Small intestine (tissue), 7 donors: ENCODE results near the gene UNC45A. TPM values are rescaled to one million over a fixed set of nuclear protein-coding genes. Genes with fewer than 3 reads are reported as not detected.
A peak's percentile ranks its signal among the peaks of the same experiment; 100 is the strongest.

Experiments
- DNase-seq, 2 donors: peaks; one replicate each; pipeline versions ENCODE4 v3.0.0 to v3.0.0-alpha.2; 2013
- FAIRE-seq: peaks from 2 replicates; lab custom pipeline; 2012; peaks lifted over from hg19 to GRCh38; lab: Jason Lieb, UNC
- H3K27ac ChIP-seq, 3 donors: one replicate each; pipeline ENCODE4 v1.5.1; 2013; ENCODE audit warnings: low read length in 2 of 3, mild to moderate bottlenecking in 2 of 3, control low read depth in 1 of 3, inconsistent platforms in 1 of 3, low read depth in 1 of 3, moderate library complexity in 1 of 3
- H3K27me3 ChIP-seq, 3 donors: one replicate each; pipeline ENCODE4 v1.6.1; 2013; ENCODE audit warnings: low read length in 3 of 3, inconsistent platforms in 1 of 3; ENCODE audit not compliant: control insufficient read depth in 3 of 3, insufficient read depth in 3 of 3
- H3K36me3 ChIP-seq, 3 donors: one replicate each; pipeline ENCODE4 v1.6.1; 2013; ENCODE audit warnings: low read length in 3 of 3, inconsistent platforms in 1 of 3, low read depth in 1 of 3, mild to moderate bottlenecking in 1 of 3, moderate library complexity in 1 of 3; ENCODE audit not compliant: control insufficient read depth in 3 of 3, insufficient read depth in 2 of 3
- H3K4me1 ChIP-seq, 3 donors: one replicate each; pipeline ENCODE4 v1.6.1; 2013; ENCODE audit warnings: low read length in 2 of 3, inconsistent platforms in 1 of 3, low read depth in 1 of 3, mild to moderate bottlenecking in 1 of 3, moderate library complexity in 1 of 3; ENCODE audit not compliant: control insufficient read depth in 3 of 3, insufficient read depth in 2 of 3
- H3K4me3 ChIP-seq, 3 donors: one replicate each; pipeline ENCODE4 v1.5.1; 2013; ENCODE audit warnings: low read length in 3 of 3, control low read depth in 1 of 3, inconsistent platforms in 1 of 3, low read depth in 1 of 3, mild to moderate bottlenecking in 1 of 3, moderate library complexity in 1 of 3
- H3K9me3 ChIP-seq, 2 donors: one replicate each; pipeline ENCODE4 v1.6.1; 2013; ENCODE audit warnings: low read depth in 1 of 2, low read length in 1 of 2; ENCODE audit not compliant: control insufficient read depth in 2 of 2, insufficient read depth in 1 of 2
- WGBS, 3 donors: extraction: QIAGEN DNeasy Blood & Tissue Kit; methylation state at CpG; one replicate each; pipeline ENCODE4 v1.1.7; 2013; 5-methylcytosine and 5-hydroxymethylcytosine counted together
- polyA plus RNA-seq, 4 donors: library from polyadenylated mRNA; stranded (reverse) in 3 of 4; unstranded in 1 of 4; fragments of 200-250 nt in 3 of 4; fragments of 120-200 nt in 1 of 4; gene quantifications; one replicate each; pipeline versions ENCODE4 v1.2.1 to v1.2.3, GENCODE V29; 2013
- donor health status: healthy with polysubstance abuse.
- donor health status: control.
- donor health status: control.
- donor health status: Bipolar disorder and iron deficiency.
- donor health status: healthy.

The UNC45A gene
- polyA plus RNA-seq, 4 donors = 37.7 to 65.1 (median 48.8) TPM

DNA sequence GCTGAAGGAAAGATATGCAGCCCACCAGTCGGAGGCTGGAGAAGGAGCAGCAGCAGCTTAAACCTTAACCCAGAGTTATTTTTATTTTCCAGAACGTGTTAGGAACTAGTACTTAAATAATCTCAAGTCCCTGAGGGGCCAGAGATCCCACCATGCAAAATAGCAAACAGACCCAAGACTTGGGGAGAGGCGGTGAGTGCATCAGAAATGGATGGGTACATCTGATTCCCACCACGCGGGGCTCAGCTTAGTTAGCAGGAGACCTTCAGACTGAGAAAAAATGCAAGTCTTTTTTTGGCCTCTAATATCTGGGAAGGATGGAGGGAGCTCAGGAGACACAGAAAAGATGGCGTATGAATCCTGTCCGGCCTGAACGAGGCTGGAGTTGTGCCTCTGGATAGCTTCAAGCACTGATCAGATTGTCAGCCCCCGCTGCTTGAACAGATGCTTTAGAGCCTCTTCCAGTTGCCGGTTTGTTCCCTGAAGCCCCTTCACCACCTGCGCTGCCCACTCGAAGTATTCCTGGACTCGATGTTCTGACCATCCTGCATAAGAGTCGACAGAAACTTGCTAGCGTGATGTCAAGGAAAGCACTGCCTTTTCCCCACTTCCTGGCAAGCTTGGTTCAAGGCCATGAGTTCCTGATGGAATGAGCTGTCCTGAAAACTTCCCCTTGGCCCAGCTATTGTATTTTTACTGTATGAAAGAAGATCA lies 4.1 kb upstream of the UNC45A start:
- no peaks in the 10 kb centered on the region for H3K36me3 ChIP-seq
- DNase-seq = no peak
- H3K27ac ChIP-seq = peak overlapping the region; percentile 77 to 97 (median 91)
- H3K9me3 ChIP-seq = no peaks in the 10 kb centered on the region
- WGBS, 3 donors = 57 to 61% (median 60%) methylated on average over 15 of the region's 15 CpGs
- no peaks in the 10 kb centered on the region for H3K27me3 ChIP-seq
- H3K4me3 ChIP-seq = peak overlapping the region in 2 of 3 donors; percentile 57 to 81
- FAIRE-seq = no peak
- H3K4me1 ChIP-seq = peaks cover 4 to 32% (median 12%) of the 10 kb centered on the region in 3 donors

DNA sequence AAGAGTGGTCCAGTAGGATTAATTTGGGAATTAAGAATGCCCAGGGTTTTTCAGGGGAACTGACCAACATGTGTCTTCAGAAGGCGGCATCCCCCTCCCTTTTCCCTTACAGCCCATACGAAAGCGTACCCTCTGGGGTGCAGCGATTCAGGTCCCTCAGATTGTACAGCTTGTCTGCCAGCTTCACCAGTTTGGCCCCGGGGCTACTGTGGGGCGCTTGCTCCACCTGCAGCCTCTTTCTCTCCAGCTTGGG lies 3.6 kb upstream of the UNC45A start:
- Histone ChIP-seq H3K4me3 (peak overlapping the region in 2 of 3 donors; percentile 67 to 74), H3K27me3 (no peaks in the 10 kb centered on the region), H3K9me3 (no peaks in the 10 kb centered on the region), H3K4me1 (peaks cover 6 to 32% (median 15%) of the 10 kb centered on the region in 3 donors), H3K36me3 (peaks cover 0 to 4% (median 0%) of the 10 kb centered on the region in 3 donors), H3K27ac (peak overlapping the region; percentile 77 to 97 (median 91))
- no peak for DNase-seq
- 11 to 24% (median 11%) methylated on average over 4 to 6 of the region's 6 CpGs for WGBS, 3 donors
- FAIRE-seq = no peak

DNA sequence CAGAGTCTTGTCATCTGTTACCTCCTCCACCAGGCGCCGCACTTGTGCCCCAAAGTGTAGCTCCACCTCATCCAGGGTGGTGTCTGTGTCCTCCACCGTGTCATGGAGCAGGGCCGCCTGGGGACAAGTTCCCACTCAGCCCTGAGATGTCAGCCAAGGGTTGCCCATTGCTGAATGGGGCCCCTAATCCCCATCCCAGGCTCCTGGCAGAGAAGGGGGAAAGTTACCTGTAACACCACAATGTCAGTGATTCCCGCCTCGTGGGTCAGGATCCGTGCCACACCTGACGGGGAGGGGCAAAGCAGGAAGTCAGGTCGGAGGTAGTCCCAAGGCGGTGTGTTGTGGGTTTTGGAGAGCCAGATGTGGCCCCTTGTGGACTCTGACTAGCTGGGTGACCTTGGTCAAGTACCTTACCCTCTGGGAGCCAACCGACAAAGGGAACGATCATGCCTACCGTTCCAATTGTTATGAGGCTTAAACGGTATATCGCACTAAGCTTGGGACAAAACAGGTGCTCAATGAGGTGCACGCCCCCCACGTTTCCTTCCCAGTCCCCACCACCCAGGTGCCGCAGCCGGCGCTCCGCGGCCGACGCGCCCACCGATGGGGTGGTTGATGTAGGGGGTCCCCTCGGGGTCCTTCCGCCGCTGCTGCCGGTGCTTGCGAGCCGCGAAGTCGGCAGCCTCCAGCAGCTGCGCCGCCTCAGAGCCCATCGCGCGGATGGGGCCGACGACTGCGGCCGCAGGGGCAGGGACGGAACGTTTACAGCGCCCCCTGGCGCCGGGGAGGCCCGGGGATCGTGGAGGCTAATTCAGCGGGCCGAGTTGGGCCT lies 3.0 kb upstream of the UNC45A start, which contains the start of gene HDDC3:
Gene HDDC3 (minus strand): TSS at position 722 of the 832 bp plus-strand sequence. CDS start 9 bp downstream, at position 713.
- no peaks in the 10 kb centered on the region for H3K27me3 ChIP-seq
- H3K4me3 ChIP-seq = peak within 1 kb of the TSS; percentile 48 to 74 (median 67)
- H3K9me3 ChIP-seq = no peaks in the 10 kb centered on the region
- FAIRE-seq (no peak), DNase-seq (peak; percentile 95)
- H3K27ac ChIP-seq = peak within 1 kb of the TSS; percentile 77 to 97 (median 91)
- peaks cover 0 to 4% (median 0%) of the 10 kb centered on the region in 3 donors for H3K36me3 ChIP-seq
- H3K4me1 ChIP-seq = peaks cover 6 to 32% (median 15%) of the 10 kb centered on the region in 3 donors
- 0 to 1% (median 1%) methylated on average over 39 to 52 of the region's 52 CpGs for WGBS, 3 donors

DNA sequence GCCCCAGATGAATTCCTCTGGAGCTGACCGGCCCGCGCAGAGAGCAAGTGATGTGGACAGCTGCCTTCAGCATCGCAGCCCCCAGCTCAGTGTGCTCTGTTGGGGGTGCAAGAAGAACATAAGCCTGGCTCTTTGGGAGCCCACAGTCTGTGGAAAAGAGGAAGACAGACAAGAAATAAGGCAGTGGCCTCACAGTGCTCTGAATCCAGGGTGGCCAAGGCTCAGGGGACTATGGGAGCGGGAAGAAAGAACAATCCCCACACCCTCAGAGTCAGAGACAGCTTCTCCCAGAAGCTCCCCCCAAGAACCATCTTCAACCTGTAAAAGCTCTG lies 2.5 kb upstream of the UNC45A start:
- Histone ChIP-seq H3K4me1 (peaks cover 6 to 32% (median 15%) of the 10 kb centered on the region in 3 donors), H3K27ac (peak overlapping the region in 2 of 3 donors; percentile 77 to 97), H3K36me3 (peaks cover 0 to 6% (median 0%) of the 10 kb centered on the region in 3 donors), H3K9me3 (no peaks in the 10 kb centered on the region), H3K27me3 (no peaks in the 10 kb centered on the region), H3K4me3 (peak overlapping the region in 1 of 3 donors; percentile 67)
- DNase-seq = no peak
- FAIRE-seq = no peak
- WGBS, 3 donors = 14 to 16% (median 16%) methylated on average over 5 of the region's 5 CpGs

DNA sequence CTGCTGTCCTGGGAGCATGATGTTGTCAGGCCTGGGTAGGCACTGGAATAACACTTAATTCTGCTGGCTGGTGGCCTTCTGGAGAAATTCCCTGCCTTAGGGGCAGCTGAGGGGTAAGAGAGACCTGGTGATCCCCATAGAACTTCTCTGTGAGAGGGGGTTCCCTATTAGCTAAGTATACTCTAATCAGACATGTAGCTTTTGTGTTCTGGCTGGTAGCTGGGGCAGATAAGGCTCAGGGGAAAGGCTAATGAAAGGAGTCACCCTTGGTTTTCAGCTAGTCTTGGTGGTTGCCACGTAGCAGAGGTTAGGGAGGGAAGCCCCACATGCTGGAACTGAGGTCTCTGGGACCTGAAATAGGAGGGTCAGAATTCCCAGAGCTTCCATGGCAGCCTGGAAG lies 1.8 kb upstream of the UNC45A start:
- FAIRE-seq (no peak), DNase-seq (no peak)
- WGBS, 3 donors = 62 to 76% (median 76%) methylated on average over 1 of the region's 1 CpG
- H3K27me3 ChIP-seq = no peaks in the 10 kb centered on the region
- no peaks in the 10 kb centered on the region for H3K9me3 ChIP-seq
- peaks cover 6 to 32% (median 15%) of the 10 kb centered on the region in 3 donors for H3K4me1 ChIP-seq
- no peak overlapping the region for H3K27ac ChIP-seq
- peaks cover 0 to 11% (median 0%) of the 10 kb centered on the region in 3 donors for H3K36me3 ChIP-seq
- no peak overlapping the region for H3K4me3 ChIP-seq

DNA sequence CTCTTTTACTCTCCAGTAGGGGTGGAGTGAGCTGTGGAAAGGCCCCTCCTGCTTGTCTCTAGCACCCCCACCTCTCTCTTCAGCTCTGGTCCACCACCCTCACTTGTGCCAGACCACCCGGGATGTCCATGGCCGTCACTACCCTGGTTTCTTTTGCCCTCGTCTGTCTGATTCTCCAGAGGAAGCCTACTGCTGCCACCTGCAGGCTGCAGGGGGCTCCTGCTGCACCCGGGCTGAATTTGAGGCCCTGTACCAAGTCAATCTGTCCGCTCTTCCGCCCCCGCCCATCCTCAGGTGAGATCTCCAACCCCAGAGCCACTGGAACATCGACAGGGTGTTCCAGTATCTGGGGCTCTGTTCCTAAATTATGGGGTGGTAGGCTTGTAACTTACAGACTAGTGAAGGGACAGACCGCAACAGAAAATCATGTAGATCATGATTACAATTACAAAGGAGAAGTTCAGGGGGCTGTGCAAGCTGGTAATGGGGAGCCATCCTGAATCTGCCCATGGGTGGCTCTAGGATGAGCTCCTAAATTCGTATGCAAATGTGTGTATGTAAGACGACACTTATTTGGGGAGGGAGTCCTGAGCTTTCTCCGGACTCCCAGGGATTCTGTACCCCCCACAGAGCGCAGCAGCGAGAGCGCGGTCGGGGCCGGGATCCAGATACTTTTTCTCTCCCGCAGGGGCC lies 683 bp upstream of the UNC45A start:
- no peaks in the 10 kb centered on the region for H3K27me3 ChIP-seq
- WGBS, 3 donors = 0 to 3% (median 2%) methylated on average over 19 of the region's 19 CpGs
- DNase-seq (peak; percentile 89 to 93), FAIRE-seq (no peak)
- no peaks in the 10 kb centered on the region for H3K9me3 ChIP-seq
- H3K4me1 ChIP-seq = peaks cover 6 to 32% (median 15%) of the 10 kb centered on the region in 3 donors
- peak overlapping the region; percentile 74 to 90 (median 80) for H3K27ac ChIP-seq
- peak overlapping the region; percentile 41 to 81 (median 78) for H3K4me3 ChIP-seq
- peaks cover 0 to 18% (median 0%) of the 10 kb centered on the region in 3 donors for H3K36me3 ChIP-seq

DNA sequence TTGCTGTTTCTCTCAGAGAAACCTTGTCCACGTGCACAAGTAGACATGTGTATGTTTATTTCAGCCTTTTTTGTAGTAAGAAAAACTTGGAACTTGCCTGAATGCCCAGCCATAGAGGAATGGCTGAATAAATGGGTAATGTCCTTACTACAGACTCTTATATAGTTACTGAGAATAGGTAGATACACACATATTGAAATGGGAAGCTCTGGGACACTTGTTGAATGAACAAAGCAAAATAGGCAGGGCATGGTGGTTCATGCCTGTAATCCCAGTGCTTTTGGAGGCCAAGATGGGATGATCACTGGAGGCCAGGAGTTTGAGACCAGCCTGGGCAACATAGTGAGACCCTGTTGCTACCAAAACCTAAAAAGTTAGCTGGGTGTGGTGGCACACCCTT lies 1.7 kb downstream of the UNC45A start:
- DNase-seq = no peak
- Histone ChIP-seq H3K9me3 (no peaks in the 10 kb centered on the region), H3K27ac (no peak overlapping the region), H3K36me3 (peaks cover 7 to 41% (median 9%) of the 10 kb centered on the region in 3 donors), H3K4me3 (no peak overlapping the region), H3K27me3 (no peaks in the 10 kb centered on the region), H3K4me1 (peaks cover 6 to 19% (median 8%) of the 10 kb centered on the region in 3 donors)
- no peak for FAIRE-seq
- WGBS, 3 donors = 78 to 81% (median 81%) methylated on average over 1 of the region's 1 CpG

DNA sequence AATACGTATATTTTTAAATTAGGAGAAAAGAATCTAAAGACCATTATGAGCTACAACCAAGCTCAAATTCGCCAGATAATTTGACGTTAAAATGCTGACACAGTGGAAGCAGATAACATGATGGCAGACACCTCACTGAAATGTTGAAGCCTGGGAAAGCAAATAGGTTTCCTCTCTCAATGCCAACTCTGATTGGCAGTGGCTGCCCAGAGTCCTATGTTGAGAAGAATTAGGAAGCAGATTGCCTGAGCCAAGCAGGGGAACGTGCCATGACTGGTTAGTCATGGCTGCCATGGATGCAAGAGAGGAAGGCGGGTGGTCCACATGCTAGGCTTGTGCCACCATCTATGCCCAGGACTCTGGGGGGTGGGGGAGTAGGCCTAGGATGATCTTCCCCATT lies 3.2 kb downstream of the UNC45A start:
- DNase-seq (no peak), FAIRE-seq (no peak)
- 93 to 97% (median 95%) methylated on average over 5 of the region's 5 CpGs for WGBS, 3 donors
- no peak overlapping the region for H3K4me3 ChIP-seq
- no peaks in the 10 kb centered on the region for H3K27me3 ChIP-seq
- H3K27ac ChIP-seq = no peak overlapping the region
- no peaks in the 10 kb centered on the region for H3K9me3 ChIP-seq
- peaks cover 16 to 55% (median 18%) of the 10 kb centered on the region in 3 donors for H3K36me3 ChIP-seq
- peaks cover 6 to 14% (median 8%) of the 10 kb centered on the region in 3 donors for H3K4me1 ChIP-seq
